ENCODE measurements around the gene C19orf47. TPM values are rescaled to one million over a fixed set of nuclear protein-coding genes. Genes with fewer than 3 reads are reported as not detected.

C19orf47 gene
- polyA plus RNA-seq, 1 donor, result 8.7 TPM

- H3K4me1 ChIP-seq (ENCODE audit: control insufficient read depth, insufficient read depth, low read length), result peaks cover 35% of the 10 kb centered on the region
- no peak overlapping the region for H3K4me3 ChIP-seq (ENCODE audit: low read length)
- WGBS (ENCODE audit: insufficient coverage, low lambda C conversion rate), result no CpG with 5 or more reads among the region's 10 CpGs
- H3K36me3 ChIP-seq (ENCODE audit: control insufficient read depth, insufficient read depth, low read length), result peaks cover 13% of the 10 kb centered on the region
- H3K27me3 ChIP-seq (ENCODE audit: control insufficient read depth, insufficient read depth, low read length), result no peaks in the 10 kb centered on the region
- H3K9me3 ChIP-seq (ENCODE audit: control insufficient read depth, low read depth, low read length), result peaks cover 3% of the 10 kb centered on the region
- no peak overlapping the region for H3K27ac ChIP-seq (ENCODE audit: low read length)
- DNase-seq, result peak in 1 of 2 donors; percentile 44
Measured at GRCh38 chr19:40277356-40278059, 70.7 kb downstream of the C19orf47 start.

- WGBS (ENCODE audit: insufficient coverage, low lambda C conversion rate), result 83% methylated on average over 6 of the region's 28 CpGs
- Histone ChIP-seq H3K4me3 (ENCODE audit: low read length) (no peak overlapping the region), H3K4me1 (ENCODE audit: control insufficient read depth, insufficient read depth, low read length) (peaks cover 21% of the 10 kb centered on the region), H3K27me3 (ENCODE audit: control insufficient read depth, insufficient read depth, low read length) (no peaks in the 10 kb centered on the region), H3K27ac (ENCODE audit: low read length) (no peak overlapping the region), H3K36me3 (ENCODE audit: control insufficient read depth, insufficient read depth, low read length) (peaks cover 14% of the 10 kb centered on the region), H3K9me3 (ENCODE audit: control insufficient read depth, low read depth, low read length) (peaks cover 3% of the 10 kb centered on the region)
- DNase-seq, result no peak
Measured at GRCh38 chr19:40274585-40275544, 73.3 kb downstream of the C19orf47 start.

- WGBS (ENCODE audit: insufficient coverage, low lambda C conversion rate), result no CpG with 5 or more reads among the region's 14 CpGs
- H3K9me3 ChIP-seq (ENCODE audit: control insufficient read depth, low read depth, low read length), result no peaks in the 10 kb centered on the region
- H3K27me3 ChIP-seq (ENCODE audit: control insufficient read depth, insufficient read depth, low read length), result no peaks in the 10 kb centered on the region
- H3K36me3 ChIP-seq (ENCODE audit: control insufficient read depth, insufficient read depth, low read length), result peaks cover 18% of the 10 kb centered on the region
- no peak overlapping the region for H3K27ac ChIP-seq (ENCODE audit: low read length)
- H3K4me1 ChIP-seq (ENCODE audit: control insufficient read depth, insufficient read depth, low read length), result peaks cover 9% of the 10 kb centered on the region
- DNase-seq, result no peak
- no peak overlapping the region for H3K4me3 ChIP-seq (ENCODE audit: low read length)
Measured at GRCh38 chr19:40273469-40274360, 74.5 kb downstream of the C19orf47 start.

- Histone ChIP-seq H3K27ac (ENCODE audit: low read length) (no peak overlapping the region), H3K4me3 (ENCODE audit: low read length) (no peak overlapping the region), H3K27me3 (ENCODE audit: control insufficient read depth, insufficient read depth, low read length) (no peaks in the 10 kb centered on the region), H3K9me3 (ENCODE audit: control insufficient read depth, low read depth, low read length) (no peaks in the 10 kb centered on the region), H3K36me3 (ENCODE audit: control insufficient read depth, insufficient read depth, low read length) (peaks cover 18% of the 10 kb centered on the region), H3K4me1 (ENCODE audit: control insufficient read depth, insufficient read depth, low read length) (no peaks in the 10 kb centered on the region)
- no CpG with 5 or more reads among the region's 14 CpGs for WGBS (ENCODE audit: insufficient coverage, low lambda C conversion rate)
- DNase-seq, result no peak
Measured at GRCh38 chr19:40272261-40272660, 75.9 kb downstream of the C19orf47 start.

GRCh38 chr19:40271706-40272105 is 76.5 kb downstream of the C19orf47 start:
- Histone ChIP-seq H3K4me1 (ENCODE audit: control insufficient read depth, insufficient read depth, low read length) (no peaks in the 10 kb centered on the region), H3K4me3 (ENCODE audit: low read length) (no peak overlapping the region), H3K27ac (ENCODE audit: low read length) (no peak overlapping the region), H3K36me3 (ENCODE audit: control insufficient read depth, insufficient read depth, low read length) (peaks cover 20% of the 10 kb centered on the region), H3K27me3 (ENCODE audit: control insufficient read depth, insufficient read depth, low read length) (no peaks in the 10 kb centered on the region), H3K9me3 (ENCODE audit: control insufficient read depth, low read depth, low read length) (no peaks in the 10 kb centered on the region)
- no peak for DNase-seq
- WGBS (ENCODE audit: insufficient coverage, low lambda C conversion rate), result no CpG with 5 or more reads among the region's 4 CpGs

- Histone ChIP-seq H3K4me3 (ENCODE audit: low read length) (no peak overlapping the region), H3K36me3 (ENCODE audit: control insufficient read depth, insufficient read depth, low read length) (peaks cover 21% of the 10 kb centered on the region), H3K9me3 (ENCODE audit: control insufficient read depth, low read depth, low read length) (no peaks in the 10 kb centered on the region), H3K27ac (ENCODE audit: low read length) (no peak overlapping the region), H3K4me1 (ENCODE audit: control insufficient read depth, insufficient read depth, low read length) (no peaks in the 10 kb centered on the region), H3K27me3 (ENCODE audit: control insufficient read depth, insufficient read depth, low read length) (no peaks in the 10 kb centered on the region)
- WGBS (ENCODE audit: insufficient coverage, low lambda C conversion rate), result no CpG with 5 or more reads among the region's 12 CpGs
- no peak for DNase-seq
Measured at GRCh38 chr19:40270362-40271089, 77.7 kb downstream of the C19orf47 start.

Other genes starting within 250 kb of the C19orf47 start
- 10.1 TPM for gene MAP3K10, start 157.0 kb downstream of the C19orf47 start, polyA plus RNA-seq
- gene TTC9B, start 130.0 kb downstream of the C19orf47 start, polyA plus RNA-seq, result 3.1 TPM
- gene CCNP, start 121.7 kb downstream of the C19orf47 start, polyA plus RNA-seq, result 1.5 TPM
- 101 TPM for gene AKT2, start 63.1 kb downstream of the C19orf47 start, polyA plus RNA-seq
- gene PLD3, start 298 bp upstream of the C19orf47 start, polyA plus RNA-seq, result 272 TPM
- gene HIPK4, start 41.8 kb upstream of the C19orf47 start, polyA plus RNA-seq, result 0.10 TPM
- gene PRX, start 65.0 kb upstream of the C19orf47 start, polyA plus RNA-seq, result 4.0 TPM
- 9.0 TPM for gene SERTAD1, start 77.6 kb upstream of the C19orf47 start, polyA plus RNA-seq
- 32.5 TPM for gene SERTAD3, start 95.9 kb upstream of the C19orf47 start, polyA plus RNA-seq
- 90.8 TPM for gene BLVRB, start 117.3 kb upstream of the C19orf47 start, polyA plus RNA-seq
- 3.4 TPM for gene SPTBN4, start 118.6 kb upstream of the C19orf47 start, polyA plus RNA-seq
- gene SHKBP1, start 228.5 kb upstream of the C19orf47 start, polyA plus RNA-seq, result 27.8 TPM